Endothelial cell of umbilical vein (primary cell): ENCODE results near the gene ADAMTS14. TPM values are rescaled to one million over a fixed set of nuclear protein-coding genes. Genes with fewer than 3 reads are reported as not detected.

ENCODE experiments used
- BruUV-seq: library from RNA; stranded (reverse); fragments of 400-500 nt; replicated peaks from 2 replicates; lab custom pipeline; 2021; lab: Mats Ljungman, UMichigan
- CTCF ChIA-PET: fragments of 300-600, 350-600 bp; sonication (Branson Sonifier 250); formaldehyde crosslinking; loops from one replicate; lab custom pipeline; 2021; ENCODE audit warnings: antibody characterized with exemption, inconsistent platforms; lab: Charles Lee
- POLR2A ChIA-PET: fragments of 300-600, 350-600 bp; sonication (Branson Sonifier 250); formaldehyde crosslinking; loops from one replicate; lab custom pipeline; 2021; ENCODE audit warnings: antibody characterized with exemption, inconsistent platforms; lab: Charles Lee
- DNase-seq: peaks from one replicate; pipeline ENCODE4 v3.0.0-alpha.2; 2011; ENCODE audit warnings: low read depth, low spot score
- FAIRE-seq: peaks from 2 replicates; lab custom pipeline; 2011; peaks lifted over from hg19 to GRCh38; lab: Jason Lieb, UNC
- H2AFZ ChIP-seq: 2 replicates; pipeline ENCODE4 v1.6.0; 2012; ENCODE audit warnings: low read depth, low read length, control low read depth, inconsistent platforms
- H3K27ac ChIP-seq: 2 replicates; pipeline ENCODE4 v1.5.1; 2011; ENCODE audit warnings: low read depth, mild to moderate bottlenecking, control low read depth, low read length, moderate library complexity; ENCODE audit not compliant: insufficient read depth
- H3K27me3 ChIP-seq, 2 experiments: 2 replicates each; pipeline versions ENCODE4 v1.6.0 to v1.6.1; 2011; ENCODE audit warnings: low read length in 2 of 2, mixed read lengths in 1 of 2; ENCODE audit not compliant: control insufficient read depth in 2 of 2, insufficient read depth in 2 of 2
- H3K36me3 ChIP-seq, 2 experiments: 2 replicates in 1 of 2; 3 replicates in 1 of 2; pipeline ENCODE4 v1.5.1; 2011; ENCODE audit warnings: low read length in 2 of 2, mild to moderate bottlenecking in 1 of 2, moderate library complexity in 1 of 2; ENCODE audit not compliant: control insufficient read depth in 2 of 2, insufficient read depth in 2 of 2; ENCODE audit errors: extremely low read depth in 1 of 2
- H3K4me1 ChIP-seq: 3 replicates; pipeline ENCODE4 v1.5.1; 2011; ENCODE audit warnings: mild to moderate bottlenecking, low read length; ENCODE audit not compliant: control insufficient read depth, insufficient read depth; ENCODE audit errors: extremely low read depth
- H3K4me2 ChIP-seq: 2 replicates; pipeline ENCODE4 v1.6.1; 2011; ENCODE audit warnings: low read length, control low read depth, mixed read lengths; ENCODE audit not compliant: insufficient read depth
- H3K4me3 ChIP-seq, 3 experiments: fragments of 200-600 bp in 1 of 3; sonication (generic), shearing (Covaris generic) in 1 of 3; replicated peaks in 1 of 3; 2 replicates each; pipeline ENCODE4 v1.5.1; 2011 to 2016; ENCODE audit warnings: control low read depth in 3 of 3, low read length in 3 of 3, mild to moderate bottlenecking in 2 of 3, inconsistent platforms in 1 of 3, low read depth in 1 of 3, moderate library complexity in 1 of 3; ENCODE audit not compliant: insufficient read depth in 1 of 3
- H3K79me2 ChIP-seq: 2 replicates; pipeline ENCODE4 v1.6.0; 2012; ENCODE audit warnings: low read length, inconsistent platforms; ENCODE audit not compliant: control insufficient read depth, insufficient read depth
- H3K9ac ChIP-seq: replicated peaks from 2 replicates; pipeline ENCODE3; 2011; ENCODE audit warnings: low read length, control low read depth; ENCODE audit not compliant: insufficient read depth; ENCODE audit errors: extremely low read depth
- H3K9me1 ChIP-seq: replicated peaks from 3 replicates; pipeline ENCODE4 v1.6.0; 2011; ENCODE audit warnings: mild to moderate bottlenecking, low read length; ENCODE audit not compliant: control insufficient read depth, insufficient read depth; ENCODE audit errors: extremely low read depth
- H3K9me3 ChIP-seq: replicated peaks from 2 replicates; pipeline ENCODE4 v1.5.1; 2012; ENCODE audit warnings: low read length, inconsistent platforms; ENCODE audit not compliant: control insufficient read depth, insufficient read depth
- H4K20me1 ChIP-seq: replicated peaks from 2 replicates; pipeline ENCODE3; 2011; ENCODE audit warnings: mild to moderate bottlenecking, low read length; ENCODE audit not compliant: control insufficient read depth, insufficient read depth; ENCODE audit errors: extremely low read depth
- EZH2 ChIP-seq: IDR thresholded peaks from 2 replicates; pipeline ENCODE4 v1.6.1; 2012; ENCODE audit warnings: borderline replicate concordance, low read depth, mild to moderate bottlenecking, moderate library complexity, low read length, inconsistent platforms; ENCODE audit not compliant: severe bottlenecking
- FOS ChIP-seq: IDR thresholded peaks from 2 replicates; pipeline ENCODE4 v1.6.1; 2011; ENCODE audit warnings: mild to moderate bottlenecking, low read length, moderate library complexity, borderline replicate concordance; ENCODE audit not compliant: insufficient read depth
- GATA2 ChIP-seq: IDR thresholded peaks from 2 replicates; pipeline ENCODE4 v1.7.0; 2011; ENCODE audit warnings: low read depth, mild to moderate bottlenecking, moderate library complexity, mixed read lengths, low read length; ENCODE audit not compliant: insufficient read length, insufficient read depth
- JUN ChIP-seq: IDR thresholded peaks from 2 replicates; pipeline ENCODE4 v1.6.1; 2011; ENCODE audit warnings: borderline replicate concordance, low read depth; ENCODE audit not compliant: insufficient read length, insufficient read depth
- MYC ChIP-seq: IDR thresholded peaks from one replicate; pipeline ENCODE4 v1.6.1; 2011; ENCODE audit warnings: mild to moderate bottlenecking, low read depth, low read length
- POLR2A ChIP-seq: IDR thresholded peaks from 2 replicates; pipeline ENCODE4 v1.6.1; 2012; ENCODE audit warnings: low read depth, mild to moderate bottlenecking, control low read depth, low read length
- POLR2AphosphoS5 ChIP-seq: IDR thresholded peaks from 2 replicates; pipeline ENCODE4 v1.6.1; 2012; ENCODE audit warnings: low read depth, mild to moderate bottlenecking, control low read depth, low read length, moderate library complexity; ENCODE audit not compliant: insufficient read depth
- dilution Hi-C: fragments of 300-500 bp; cut with MboI; formaldehyde crosslinking; loops from one replicate; pipeline ENCODE4 v1.15.0; 2019; ENCODE audit warnings: low sequenced_read_pairs; ENCODE audit not compliant: extremely low pct_ligation_motif_present
- intact Hi-C: fragments of 100-400 bp; cut with micrococcal nuclease; formaldehyde crosslinking; loops from one replicate; pipeline ENCODE4 v1.10.0; 2022
- polyA plus RNA-seq, 4 experiments: library from polyadenylated mRNA; depleted of rRNA in 3 of 4; stranded (reverse) in 3 of 4; unstranded in 1 of 4; fragments of >200 nt; gene quantifications; 2 replicates each; pipeline versions ENCODE4 v1.2.1 to v1.2.3, GENCODE V29; 2011 to 2012; ENCODE audit warnings: missing spikeins in 1 of 4
- total RNA-seq: library from RNA; stranded (reverse); gene quantifications from 2 replicates; pipeline ENCODE4 v1.2.3, GENCODE V29; 2021
- TF ChIP-seq, protein P1 (sequence below): IDR thresholded peaks from 2 replicates; pipeline ENCODE4 v1.6.1; 2011; ENCODE audit not compliant: insufficient read depth, insufficient read length
- TF ChIP-seq, protein P2 (sequence below), 2 donors: IDR thresholded peaks; 1 replicate in 1 of 2; 2 replicates in 1 of 2; pipeline ENCODE4 v1.5.1; 2011; ENCODE audit warnings: low read length in 2 of 2, mild to moderate bottlenecking in 2 of 2, moderate library complexity in 2 of 2, control low read depth in 1 of 2, inconsistent platforms in 1 of 2, low read depth in 1 of 2; ENCODE audit not compliant: insufficient read depth in 1 of 2; ENCODE audit errors: extremely low read depth in 1 of 2

The ADAMTS14 gene
- total and polyA plus RNA-seq, 2 donors (not counting 3 experiments of a cell fraction or from before 2014, with no cell fraction given): not detected

DNA sequence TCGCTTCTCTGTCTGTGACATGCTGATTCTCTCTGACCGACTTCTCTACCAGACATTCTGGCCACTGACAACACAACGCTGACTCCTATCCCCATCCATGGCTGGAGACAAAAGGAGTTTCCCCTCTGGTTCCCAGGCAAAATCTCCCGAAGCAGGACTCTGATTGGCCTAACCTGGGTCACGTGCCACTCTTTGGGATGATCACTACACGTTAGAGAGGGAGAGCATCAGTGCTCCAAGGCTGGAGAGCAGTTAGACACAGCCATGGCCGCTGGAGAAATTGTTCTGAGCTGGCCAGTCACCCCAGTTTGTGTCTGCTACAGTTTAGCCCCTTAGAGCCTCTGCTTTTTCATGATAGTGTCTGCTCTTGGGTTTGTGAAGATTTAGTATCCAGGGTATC, 38.9 kb downstream of the ADAMTS14 start:
- Histone ChIP-seq H3K27me3 (no peaks in the 10 kb centered on the region), H3K9me3 (no peaks in the 10 kb centered on the region), H4K20me1 (no peaks in the 10 kb centered on the region), H3K4me1 (peaks cover 3% of the 10 kb centered on the region), H2AFZ (no peak overlapping the region), H3K9me1 (no peaks in the 10 kb centered on the region), H3K9ac (no peak overlapping the region), H3K79me2 (no peaks in the 10 kb centered on the region), H3K4me3 (no peak overlapping the region), H3K4me2 (no peak overlapping the region), H3K36me3 (no peaks in the 10 kb centered on the region), H3K27ac (no peak overlapping the region)
- ChIA-PET POLR2A (no interaction called here), CTCF (no interaction called here)
- dilution Hi-C loops (no loop called here), intact Hi-C loops (no loop called here)
- FAIRE-seq: no peak
- TF ChIP-seq, protein P1, sequence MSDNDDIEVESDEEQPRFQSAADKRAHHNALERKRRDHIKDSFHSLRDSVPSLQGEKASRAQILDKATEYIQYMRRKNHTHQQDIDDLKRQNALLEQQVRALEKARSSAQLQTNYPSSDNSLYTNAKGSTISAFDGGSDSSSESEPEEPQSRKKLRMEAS: no peak
- TF ChIP-seq JUN: no peak
- no peak for TF ChIP-seq MYC
- TF ChIP-seq FOS: no peak
- no peak for TF ChIP-seq POLR2A
- TF ChIP-seq, protein P2, sequence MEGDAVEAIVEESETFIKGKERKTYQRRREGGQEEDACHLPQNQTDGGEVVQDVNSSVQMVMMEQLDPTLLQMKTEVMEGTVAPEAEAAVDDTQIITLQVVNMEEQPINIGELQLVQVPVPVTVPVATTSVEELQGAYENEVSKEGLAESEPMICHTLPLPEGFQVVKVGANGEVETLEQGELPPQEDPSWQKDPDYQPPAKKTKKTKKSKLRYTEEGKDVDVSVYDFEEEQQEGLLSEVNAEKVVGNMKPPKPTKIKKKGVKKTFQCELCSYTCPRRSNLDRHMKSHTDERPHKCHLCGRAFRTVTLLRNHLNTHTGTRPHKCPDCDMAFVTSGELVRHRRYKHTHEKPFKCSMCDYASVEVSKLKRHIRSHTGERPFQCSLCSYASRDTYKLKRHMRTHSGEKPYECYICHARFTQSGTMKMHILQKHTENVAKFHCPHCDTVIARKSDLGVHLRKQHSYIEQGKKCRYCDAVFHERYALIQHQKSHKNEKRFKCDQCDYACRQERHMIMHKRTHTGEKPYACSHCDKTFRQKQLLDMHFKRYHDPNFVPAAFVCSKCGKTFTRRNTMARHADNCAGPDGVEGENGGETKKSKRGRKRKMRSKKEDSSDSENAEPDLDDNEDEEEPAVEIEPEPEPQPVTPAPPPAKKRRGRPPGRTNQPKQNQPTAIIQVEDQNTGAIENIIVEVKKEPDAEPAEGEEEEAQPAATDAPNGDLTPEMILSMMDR (IDR thresholded peaks at IDR 0.05; ENCODE audit: extremely low read depth in 1 of 2, insufficient read depth in 1 of 2, low read depth in 1 of 2, low read length in 2 of 2): no peak
- no peak for TF ChIP-seq EZH2
- no peak for TF ChIP-seq POLR2AphosphoS5
- TF ChIP-seq GATA2: no peak
- DNase-seq: no peak
- no TSS peak for BruUV-seq
